GM12878 (cell line): ENCODE data around the gene CEBPE.

Experiments used
- ATF2 ChIP-seq: IDR thresholded peaks from 2 replicates; pipeline ENCODE4 v1.6.1; 2012; ENCODE audit warnings: low read length, inconsistent platforms
- EZH2 ChIP-seq: IDR thresholded peaks from 2 replicates; pipeline ENCODE4 v1.6.1; 2012; ENCODE audit warnings: low read depth, mild to moderate bottlenecking, control low read depth, inconsistent platforms, low read length, borderline replicate concordance; ENCODE audit not compliant: control insufficient read depth
- HDAC2 ChIP-seq: fragments of 200-600 bp; sonication (generic); IDR thresholded peaks from 2 replicates; pipeline ENCODE4 v1.6.1; 2017
- JUNB ChIP-seq: IDR thresholded peaks from 2 replicates; pipeline ENCODE4 v1.6.1; 2016; ENCODE audit warnings: antibody characterized with exemption, mild to moderate bottlenecking
- RBBP5 ChIP-seq: fragments of 200-600 bp; sonication (generic); conservative IDR thresholded peaks from 2 replicates; pipeline ENCODE4 v1.6.1; 2016
- SPI1 ChIP-seq: IDR thresholded peaks from 2 replicates; pipeline ENCODE4 v1.6.1; 2011; ENCODE audit warnings: low read depth, mild to moderate bottlenecking, low read length, moderate library complexity, borderline replicate concordance; ENCODE audit not compliant: insufficient read depth

GRCh38 chr14:23095196-23096108 lies 23.6 kb downstream of the CEBPE start, which contains the start of gene C14orf119:
- TF ChIP-seq RBBP5, result no peak
- no peak for TF ChIP-seq JUNB
- TF ChIP-seq EZH2, result no peak
- no peak for TF ChIP-seq HDAC2
- no peak for TF ChIP-seq ATF2
- TF ChIP-seq SPI1, result no peak
